LNCaP clone FGC (cell line): Measurements from ENCODE around the gene BIRC2.

Experiments used
- DNase-seq: peaks from one replicate; pipeline ENCODE4 v3.0.0-alpha.2; 2011; ENCODE audit warnings: low read depth
- H3K4me3 ChIP-seq: 2 replicates; pipeline ENCODE4 v1.5.1; 2011; ENCODE audit warnings: mild to moderate bottlenecking, low read depth, low read length, control low read depth
- CTCF ChIP-seq: IDR thresholded peaks from 2 replicates; pipeline ENCODE4 v1.5.1; 2012; ENCODE audit warnings: mild to moderate bottlenecking; ENCODE audit not compliant: control insufficient read depth, insufficient read depth; ENCODE audit errors: extremely low read depth

The BIRC2 gene

DNA sequence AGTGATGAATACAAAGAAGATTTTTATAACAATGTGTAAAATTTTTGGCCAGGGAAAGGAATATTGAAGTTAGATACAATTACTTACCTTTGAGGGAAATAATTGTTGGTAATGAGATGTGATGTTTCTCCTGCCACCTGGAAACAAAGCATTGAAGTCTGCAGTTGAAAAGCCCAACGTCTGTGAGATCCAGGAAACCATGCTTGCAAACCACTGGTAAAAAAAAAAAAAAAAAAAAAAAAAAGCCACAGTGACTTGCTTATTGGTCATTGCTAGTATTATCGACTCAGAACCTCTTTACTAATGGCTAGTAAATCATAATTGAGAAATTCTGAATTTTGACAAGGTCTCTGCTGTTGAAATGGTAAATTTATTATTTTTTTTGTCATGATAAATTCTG lies 24.5 kb upstream of the BIRC2 start:
- H3K4me3 ChIP-seq = no peak overlapping the region
- no peak for TF ChIP-seq CTCF
- no peak for DNase-seq

DNA sequence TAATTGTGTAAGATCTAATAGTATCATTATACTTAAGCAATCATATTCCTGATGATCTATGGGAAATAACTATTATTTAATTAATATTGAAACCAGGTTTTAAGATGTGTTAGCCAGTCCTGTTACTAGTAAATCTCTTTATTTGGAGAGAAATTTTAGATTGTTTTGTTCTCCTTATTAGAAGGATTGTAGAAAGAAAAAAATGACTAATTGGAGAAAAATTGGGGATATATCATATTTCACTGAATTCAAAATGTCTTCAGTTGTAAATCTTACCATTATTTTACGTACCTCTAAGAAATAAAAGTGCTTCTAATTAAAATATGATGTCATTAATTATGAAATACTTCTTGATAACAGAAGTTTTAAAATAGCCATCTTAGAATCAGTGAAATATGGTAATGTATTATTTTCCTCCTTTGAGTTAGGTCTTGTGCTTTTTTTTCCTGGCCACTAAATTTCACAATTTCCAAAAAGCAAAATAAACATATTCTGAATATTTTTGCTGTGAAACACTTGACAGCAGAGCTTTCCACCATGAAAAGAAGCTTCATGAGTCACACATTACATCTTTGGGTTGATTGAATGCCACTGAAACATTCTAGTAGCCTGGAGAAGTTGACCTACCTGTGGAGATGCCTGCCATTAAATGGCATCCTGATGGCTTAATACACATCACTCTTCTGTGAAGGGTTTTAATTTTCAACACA lies 23.3 kb upstream of the BIRC2 start:
- TF ChIP-seq CTCF = no peak
- H3K4me3 ChIP-seq = no peak overlapping the region
- no peak for DNase-seq

DNA sequence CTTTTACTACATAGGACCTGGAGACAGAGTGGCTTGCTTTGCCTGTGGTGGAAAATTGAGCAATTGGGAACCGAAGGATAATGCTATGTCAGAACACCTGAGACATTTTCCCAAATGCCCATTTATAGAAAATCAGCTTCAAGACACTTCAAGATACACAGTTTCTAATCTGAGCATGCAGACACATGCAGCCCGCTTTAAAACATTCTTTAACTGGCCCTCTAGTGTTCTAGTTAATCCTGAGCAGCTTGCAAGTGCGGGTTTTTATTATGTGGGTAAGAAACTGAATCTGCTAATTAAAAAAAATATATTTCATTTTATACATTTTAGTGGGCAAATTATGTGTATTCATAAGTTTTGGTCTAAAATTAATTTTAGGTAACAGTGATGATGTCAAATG lies 21.9 kb upstream of the BIRC2 start:
- no peak for TF ChIP-seq CTCF
- no peak overlapping the region for H3K4me3 ChIP-seq
- DNase-seq = no peak

DNA sequence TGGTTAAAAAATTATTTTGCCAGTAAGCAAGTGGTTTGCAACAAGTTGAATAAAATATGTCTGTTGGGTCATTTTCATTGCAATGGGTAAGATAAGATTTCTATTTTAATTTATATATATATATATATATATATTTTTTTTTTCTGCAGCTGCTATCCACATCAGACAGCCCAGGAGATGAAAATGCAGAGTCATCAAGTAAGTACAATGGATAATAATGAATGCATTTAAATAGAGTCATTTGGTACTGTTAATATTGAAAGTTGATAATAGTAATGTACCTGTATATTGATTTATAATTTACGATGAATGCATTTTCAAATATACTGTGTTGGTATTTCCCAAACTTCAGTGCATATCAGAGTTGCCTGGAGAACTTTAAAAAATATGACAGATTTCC lies 18.3 kb upstream of the BIRC2 start:
- no peak overlapping the region for H3K4me3 ChIP-seq
- DNase-seq = no peak
- TF ChIP-seq CTCF = no peak

GRCh38 chr11:102330231-102330630 lies 16.8 kb upstream of the BIRC2 start:
- no peak for DNase-seq
- TF ChIP-seq CTCF = no peak
- H3K4me3 ChIP-seq = no peak overlapping the region

DNA sequence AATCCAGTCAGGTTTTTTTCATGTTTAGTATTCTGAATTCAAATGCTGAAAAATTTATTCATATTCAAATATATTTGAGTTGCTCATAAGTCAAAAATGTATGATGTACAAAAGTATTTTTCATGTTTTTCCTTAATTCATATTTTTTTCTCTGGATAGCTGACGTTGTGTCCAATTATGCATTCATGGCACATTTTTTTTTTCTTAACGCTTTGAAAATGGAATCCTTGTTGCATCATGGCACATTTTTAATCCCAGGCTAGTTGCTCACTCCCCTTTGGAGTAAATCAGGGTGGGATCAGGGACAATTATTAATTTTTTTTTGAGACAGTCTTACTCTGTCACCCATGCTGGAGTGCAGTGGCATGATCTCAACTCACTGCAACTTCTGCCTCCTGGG lies 15.7 kb upstream of the BIRC2 start:
- DNase-seq = no peak

More for the DNA sequence above, 15.7 kb upstream of the BIRC2 start:
- no peak overlapping the region for H3K4me3 ChIP-seq
- TF ChIP-seq CTCF = no peak
